Measurements from ENCODE around the gene GPR61. TPM values are rescaled to one million over a fixed set of nuclear protein-coding genes. Genes with fewer than 3 reads are reported as not detected.

Gene GPR61
- total and polyA plus RNA-seq, 9 of the 15 experiments (the other 6 are each of a cell fraction or from before 2014, with no cell fraction given): 0.04 to 1.1 (median 0.25) TPM; not detected in 4

GRCh38 chr1:109527098-109527811 lies 12.4 kb upstream of the GPR61 start (continued):
- no peak for TF ChIP-seq CGGBP1 (CRISPR knock-in tag; IDR thresholded peaks at IDR 0.05)
- TF ChIP-seq EHMT2 (IDR thresholded peaks at IDR 0.05): no peak
- TF ChIP-seq CTCF (IDR thresholded peaks at IDR 0.05 in 2 of 3, conservative IDR thresholded peaks at IDR 0.05 in 1 of 3; ENCODE audit: insufficient read depth in 2 of 3, low read depth in 1 of 3, low read length in 3 of 3): no peak

- no peaks in the 10 kb centered on the region for H3K79me2 ChIP-seq (ENCODE audit: control insufficient read depth, insufficient read depth, low read length)
- H3K27me3 ChIP-seq (ENCODE audit: control insufficient read depth in 2 of 2, insufficient read depth in 2 of 2, low read length in 2 of 2): peaks cover 17 to 27% of the 10 kb centered on the region in 2 experiments
- 22% methylated on average over 9 of the region's 9 CpGs for WGBS (ENCODE audit: insufficient coverage, low coverage, missing lambda C conversion rate)
- no peaks in the 10 kb centered on the region for H3K9me3 ChIP-seq (replicated peaks; ENCODE audit: control insufficient read depth, insufficient read depth, low read depth, low read length)
- POLR2A ChIA-PET: interaction anchor here (0.6 to 2.9 kb wide), 7 partner anchors 11 to 39 kb away, joined by 3 to 13 read pairs (median 4); partner anchors contain the start of genes AMIGO1 and GNAI3
- TF ChIP-seq KDM2B (CRISPR knock-in tag; IDR thresholded peaks at IDR 0.05) (no peak), MCM2 (IDR thresholded peaks at IDR 0.05; ENCODE audit: low read depth) (no peak), MTA3 (IDR thresholded peaks at IDR 0.05; ENCODE audit: borderline replicate concordance) (no peak), ZNF384 (IDR thresholded peaks at IDR 0.05; ENCODE audit: low read depth, low read length) (no peak)
- CTCF ChIA-PET (ENCODE audit: low intra/inter-chr PET ratio): no interaction called here
- intact Hi-C loops (cut with micrococcal nuclease): no loop called here
- FAIRE-seq (no peak), ATAC-seq (no peak), DNase-seq (ENCODE audit: extremely low read depth in 1 of 4, low spot score in 3 of 4) (no peak)
- no peaks in the 10 kb centered on the region for H3K36me3 ChIP-seq (ENCODE audit: control insufficient read depth, insufficient read depth, low read length)
- H3K9me1 ChIP-seq (ENCODE audit: control insufficient read depth, insufficient read depth, low read length): no peaks in the 10 kb centered on the region
- H4K20me1 ChIP-seq (replicated peaks; ENCODE audit: control insufficient read depth, insufficient read depth, low read length): no peaks in the 10 kb centered on the region
- H3K4me1 ChIP-seq (replicated peaks in 1 of 2; ENCODE audit: control insufficient read depth in 2 of 2, insufficient read depth in 2 of 2, low read length in 2 of 2): peaks cover 9 to 14% of the 10 kb centered on the region in 2 experiments; a peak in 4 of 5 replicates
- H3K27ac ChIP-seq (ENCODE audit: extremely low read depth, low read depth, low read length): no peak overlapping the region
- in situ Hi-C loops (cut with MboI): no loop called here
- no peak overlapping the region; a peak in 1 of 4 replicates for H3K9ac ChIP-seq (ENCODE audit: insufficient read depth in 1 of 2, low read depth in 2 of 2, low read length in 2 of 2)
- no peak overlapping the region for H3K4me2 ChIP-seq (ENCODE audit: insufficient read depth, low read length)
- no peak overlapping the region for H3K4me3 ChIP-seq
- no TSS peak for BruUV-seq (replicated peaks)
- H2AFZ ChIP-seq (ENCODE audit: low read depth, low read length): no peak overlapping the region
Measured at GRCh38 chr1:109527846-109528695, 11.6 kb upstream of the GPR61 start.

All from K562 (cell line).